Thymus (tissue), 11 donors: ENCODE measurements around the gene ZNF214. TPM values are rescaled to one million over a fixed set of nuclear protein-coding genes. Genes with fewer than 3 reads are reported as not detected.
A peak's percentile ranks its signal among the peaks of the same experiment; 100 is the strongest.

Source experiments
- DNase-seq, 9 donors: peaks; one replicate each; pipeline ENCODE4 v3.0.0-alpha.2; 2013; ENCODE audit warnings: low spot score in 9 of 9, low read depth in 6 of 9, missing footprints in 1 of 9
- H3K27ac ChIP-seq, 2 donors: one replicate each; pipeline ENCODE4 v1.5.1; 2013; ENCODE audit warnings: control low read depth in 1 of 2, low read depth in 1 of 2, low read length in 1 of 2, mild to moderate bottlenecking in 1 of 2, moderate library complexity in 1 of 2
- H3K27me3 ChIP-seq, 2 donors: one replicate each; pipeline ENCODE4 v1.5.1; 2013; ENCODE audit warnings: low read length in 1 of 2; ENCODE audit not compliant: control insufficient read depth in 2 of 2, insufficient read depth in 1 of 2
- H3K36me3 ChIP-seq, 2 donors: one replicate each; pipeline ENCODE4 v1.5.1; 2013; ENCODE audit warnings: low read length in 1 of 2, mild to moderate bottlenecking in 1 of 2, moderate library complexity in 1 of 2; ENCODE audit not compliant: control insufficient read depth in 2 of 2, insufficient read depth in 2 of 2
- H3K4me1 ChIP-seq, 2 donors: one replicate each; pipeline ENCODE4 v1.5.1; 2013; ENCODE audit warnings: low read length in 2 of 2; ENCODE audit not compliant: control insufficient read depth in 2 of 2, insufficient read depth in 2 of 2
- H3K4me3 ChIP-seq, 2 donors: one replicate each; pipeline ENCODE4 v1.5.1; 2013; ENCODE audit warnings: low read length in 2 of 2, control low read depth in 1 of 2, mild to moderate bottlenecking in 1 of 2
- H3K9me3 ChIP-seq, 2 donors: one replicate each; pipeline ENCODE4 v1.5.1; 2013; ENCODE audit warnings: low read length in 1 of 2, mild to moderate bottlenecking in 1 of 2; ENCODE audit not compliant: control insufficient read depth in 2 of 2, insufficient read depth in 1 of 2
- WGBS: extraction: QIAGEN DNeasy Blood & Tissue Kit; methylation state at CpG from one replicate; pipeline ENCODE4 v1.1.7; 2013; 5-methylcytosine and 5-hydroxymethylcytosine counted together
- polyA plus RNA-seq: library from polyadenylated mRNA; stranded (reverse); fragments of 200-250 nt; gene quantifications from one replicate; pipeline ENCODE4 v1.2.3, GENCODE V29; 2013
- total RNA-seq: library from RNA; stranded (reverse); fragments of 120-200 nt; gene quantifications from one replicate; pipeline ENCODE4 v1.2.4, GENCODE V29; 2013
- donor health status: healthy.

The ZNF214 gene
- total and polyA plus RNA-seq, 2 donors: 0.57 to 0.64 TPM

DNA sequence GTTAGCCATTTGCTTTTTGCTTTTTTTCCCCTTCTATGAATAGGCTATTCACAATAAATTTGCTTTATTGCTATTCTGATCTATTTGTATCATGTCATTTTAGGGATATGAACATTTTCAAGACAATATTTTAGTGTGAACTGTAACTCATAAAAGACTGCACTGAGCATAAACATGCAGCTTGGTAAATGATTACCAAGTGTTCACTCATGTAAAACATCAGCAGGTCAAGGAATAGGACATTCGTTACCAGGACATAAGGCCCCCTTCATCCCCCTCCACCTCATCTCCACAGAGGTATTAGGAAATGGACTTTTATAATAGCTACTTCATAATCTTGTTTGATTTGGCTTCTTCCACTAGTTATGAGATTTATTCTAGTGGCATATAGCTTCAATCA, 12.5 kb upstream of the ZNF214 start:
- WGBS: 37% methylated on average over 1 of the region's 1 CpG
- H3K36me3 ChIP-seq: no peaks in the 10 kb centered on the region
- no peak for DNase-seq
- H3K27ac ChIP-seq: no peak overlapping the region
- H3K9me3 ChIP-seq: no peaks in the 10 kb centered on the region
- H3K27me3 ChIP-seq: no peaks in the 10 kb centered on the region
- no peak overlapping the region for H3K4me3 ChIP-seq
- H3K4me1 ChIP-seq: no peaks in the 10 kb centered on the region

- peak in 2 of 9 donors; percentile 6 to 25 for DNase-seq
- Histone ChIP-seq H3K27ac (no peak overlapping the region), H3K36me3 (no peaks in the 10 kb centered on the region), H3K4me1 (no peaks in the 10 kb centered on the region), H3K27me3 (no peaks in the 10 kb centered on the region), H3K9me3 (no peaks in the 10 kb centered on the region), H3K4me3 (no peak overlapping the region)
- WGBS: 76% methylated on average over 11 of the region's 11 CpGs
These were observed 11.3 kb upstream of the ZNF214 start for GRCh38 chr11:7031471-7031871.

DNA sequence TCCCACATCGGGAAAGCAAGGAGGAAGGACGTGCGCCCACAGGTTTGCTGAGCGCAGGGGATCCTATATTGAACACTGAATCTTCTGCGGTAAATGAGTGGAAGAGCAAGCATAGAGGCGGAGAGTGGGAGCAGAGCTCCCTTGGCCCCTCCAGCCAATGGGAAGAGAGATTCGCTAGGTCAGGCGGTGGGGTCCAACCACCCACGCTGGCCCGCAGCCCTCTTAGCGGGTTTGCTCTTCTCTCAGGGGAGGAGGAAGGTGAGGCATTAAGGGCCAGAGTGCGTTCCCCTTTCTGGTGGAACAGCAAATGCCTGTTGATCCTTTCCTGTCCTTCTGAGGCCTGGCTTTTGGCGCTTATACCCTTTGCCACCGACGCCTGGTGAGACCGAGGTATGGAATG, 10.7 kb upstream of the ZNF214 start:
- no peaks in the 10 kb centered on the region for H3K27me3 ChIP-seq
- no peaks in the 10 kb centered on the region for H3K4me1 ChIP-seq
- H3K36me3 ChIP-seq: no peaks in the 10 kb centered on the region
- no peak overlapping the region for H3K4me3 ChIP-seq
- no peak overlapping the region for H3K27ac ChIP-seq
- no peaks in the 10 kb centered on the region for H3K9me3 ChIP-seq
- DNase-seq: no peak
- WGBS: 92% methylated on average over 16 of the region's 16 CpGs

GRCh38 chr11:7028141-7028540, 8.0 kb upstream of the ZNF214 start:
- H3K36me3 ChIP-seq: no peaks in the 10 kb centered on the region
- H3K9me3 ChIP-seq: no peaks in the 10 kb centered on the region
- no peaks in the 10 kb centered on the region for H3K27me3 ChIP-seq
- H3K4me1 ChIP-seq: no peaks in the 10 kb centered on the region
- DNase-seq: no peak
- H3K27ac ChIP-seq: no peak overlapping the region
- WGBS: 95% methylated on average over 3 of the region's 3 CpGs
- H3K4me3 ChIP-seq: no peak overlapping the region

DNA sequence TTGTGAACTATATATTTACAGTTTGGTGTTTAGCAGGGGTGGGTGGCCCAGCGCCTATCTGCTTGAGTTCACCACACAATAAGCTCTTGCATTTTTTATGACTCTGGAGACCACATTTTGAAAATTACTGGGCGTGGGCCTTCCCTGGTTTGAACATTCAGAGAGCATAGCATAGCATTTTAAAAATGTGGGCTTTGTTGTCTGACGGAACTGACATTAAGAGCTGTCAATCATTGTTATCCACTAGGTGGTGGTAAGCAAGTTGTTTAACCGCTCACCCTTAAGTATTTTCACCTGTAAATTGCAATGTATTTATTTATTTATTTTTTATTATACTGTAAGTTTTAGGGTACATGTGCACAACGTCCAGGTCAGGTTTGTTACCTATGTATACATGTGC, 1.2 kb upstream of the ZNF214 start:
- Histone ChIP-seq H3K4me3 (no peak overlapping the region), H3K4me1 (peaks cover 2 to 3% of the 10 kb centered on the region in 2 donors), H3K36me3 (no peaks in the 10 kb centered on the region), H3K27me3 (peaks cover 14 to 31% of the 10 kb centered on the region in 2 donors), H3K9me3 (no peaks in the 10 kb centered on the region), H3K27ac (no peak overlapping the region)
- WGBS: 93% methylated on average over 5 of the region's 5 CpGs
- no peak for DNase-seq

- 7% methylated on average over 26 of the region's 26 CpGs for WGBS
- no peaks in the 10 kb centered on the region for H3K36me3 ChIP-seq
- DNase-seq: no peak
- no peaks in the 10 kb centered on the region for H3K9me3 ChIP-seq
- peak overlapping the region; percentile 21 to 22 for H3K4me3 ChIP-seq
- peaks cover 14 to 31% of the 10 kb centered on the region in 2 donors for H3K27me3 ChIP-seq
- H3K27ac ChIP-seq: no peak overlapping the region
- H3K4me1 ChIP-seq: peaks cover 2 to 3% of the 10 kb centered on the region in 2 donors
These were observed 505 bp downstream of the ZNF214 start for GRCh38 chr11:7019500-7020182.

GRCh38 chr11:7016011-7016410, 4.1 kb downstream of the ZNF214 start:
- no peak overlapping the region for H3K4me3 ChIP-seq
- no peaks in the 10 kb centered on the region for H3K36me3 ChIP-seq
- peaks cover 11 to 25% of the 10 kb centered on the region in 2 donors for H3K27me3 ChIP-seq
- no peaks in the 10 kb centered on the region for H3K9me3 ChIP-seq
- 93% methylated on average over 1 of the region's 1 CpG for WGBS
- H3K27ac ChIP-seq: no peak overlapping the region
- no peak for DNase-seq
- H3K4me1 ChIP-seq: peaks cover 2 to 3% of the 10 kb centered on the region in 2 donors

DNA sequence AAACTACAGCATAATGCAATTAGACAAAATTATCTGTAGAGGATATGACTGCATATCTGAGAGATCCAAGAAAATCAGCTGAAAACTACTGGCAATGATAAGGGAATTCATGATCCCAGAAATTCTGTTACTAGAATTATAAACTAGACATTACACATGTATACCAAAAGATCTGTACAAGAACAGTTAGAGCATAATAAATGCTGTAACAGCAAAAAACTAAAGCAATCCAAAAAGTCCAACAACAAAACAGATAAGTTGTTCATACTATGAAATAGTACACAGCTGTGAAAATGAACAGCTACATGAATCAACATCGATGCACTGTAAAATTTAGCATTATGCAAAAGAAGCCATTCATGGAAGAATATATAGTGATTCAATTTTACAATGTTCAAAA, 6.0 kb downstream of the ZNF214 start:
- H3K4me3 ChIP-seq: no peak overlapping the region
- H3K36me3 ChIP-seq: no peaks in the 10 kb centered on the region
- 97% methylated on average over 1 of the region's 1 CpG for WGBS
- H3K27ac ChIP-seq: no peak overlapping the region
- no peak for DNase-seq
- no peaks in the 10 kb centered on the region for H3K9me3 ChIP-seq
- H3K27me3 ChIP-seq: peaks cover 0 to 6% of the 10 kb centered on the region in 2 donors
- H3K4me1 ChIP-seq: no peaks in the 10 kb centered on the region

GRCh38 chr11:7004482-7004881, 15.7 kb downstream of the ZNF214 start:
- 61% methylated on average over 3 of the region's 3 CpGs for WGBS
- peak in 1 of 9 donors; percentile 4 for DNase-seq
- no peak overlapping the region for H3K27ac ChIP-seq

More at GRCh38 chr11:7004482-7004881, 15.7 kb downstream of the ZNF214 start:
- H3K4me3 ChIP-seq: no peak overlapping the region
- no peaks in the 10 kb centered on the region for H3K4me1 ChIP-seq
- no peaks in the 10 kb centered on the region for H3K27me3 ChIP-seq
- no peaks in the 10 kb centered on the region for H3K36me3 ChIP-seq
- H3K9me3 ChIP-seq: no peaks in the 10 kb centered on the region
